WTC11 (cell line): ENCODE measurements around the gene C6orf120. TPM values are rescaled to one million over a fixed set of nuclear protein-coding genes. Genes with fewer than 3 reads are reported as not detected.

Source experiments
- ATAC-seq: fragments of 200-7000 bp; cut with Tn5 transposase; 2 replicates; pipeline ENCODE4 v1.10.0; 2021; ENCODE audit warnings: mild to moderate bottlenecking, moderate library complexity
- CTCF ChIA-PET: fragments of 300-600 bp; sonication (Branson Sonifier 250); formaldehyde crosslinking; loops from one replicate; lab custom pipeline; 2021; ENCODE audit warnings: antibody characterized with exemption; lab: Charles Lee
- POLR2A ChIA-PET: fragments of 350-600 bp; sonication (Branson Sonifier 250); formaldehyde crosslinking; loops from one replicate; lab custom pipeline; 2021; ENCODE audit warnings: antibody characterized with exemption; lab: Charles Lee
- DNase-seq: peaks from one replicate; pipeline ENCODE4 v3.0.0; 2021; ENCODE audit warnings: low spot score
- H3K27ac Mint-ChIP-seq: 2 replicates; pipeline ENCODE4 v1.8.0; 2021; ENCODE audit warnings: mixed read lengths
- H3K27me3 Mint-ChIP-seq: 2 replicates; pipeline ENCODE4 v1.8.0; 2021; ENCODE audit warnings: low read depth, mild to moderate bottlenecking, moderate library complexity, mixed read lengths
- H3K36me3 Mint-ChIP-seq: 2 replicates; pipeline ENCODE4 v1.8.0; 2021; ENCODE audit warnings: mixed read lengths
- H3K4me1 Mint-ChIP-seq: 2 replicates; pipeline ENCODE4 v1.8.0; 2022; ENCODE audit warnings: mixed read lengths
- H3K4me3 Mint-ChIP-seq: 2 replicates; pipeline ENCODE4 v1.8.0; 2021; ENCODE audit warnings: mild to moderate bottlenecking, moderate library complexity, mixed read lengths
- H3K9me3 Mint-ChIP-seq: 2 replicates; pipeline ENCODE4 v1.8.0; 2021; ENCODE audit warnings: mixed read lengths
- AR ChIP-seq: fragments of 250-450 bp; sonication (Bioruptor Pico); IDR thresholded peaks from 2 replicates; pipeline ENCODE4 v1.9.0; 2021; ENCODE audit warnings: mild to moderate bottlenecking
- ARID4B ChIP-seq: sonication (generic); formaldehyde crosslinking; IDR thresholded peaks from 2 replicates; pipeline ENCODE4 v1.8.0; 2023; ENCODE audit warnings: missing genetic modification reagents, mild to moderate bottlenecking, borderline replicate concordance
- ATF1 ChIP-seq: sonication (generic); formaldehyde crosslinking; IDR thresholded peaks from 2 replicates; pipeline ENCODE4 v1.8.1; 2023; ENCODE audit warnings: mild to moderate bottlenecking, moderate library complexity, missing genetic modification reagents
- E2F1 ChIP-seq: sonication (generic); formaldehyde crosslinking; IDR thresholded peaks from 2 replicates; pipeline ENCODE4 v1.8.0; 2022; ENCODE audit warnings: mild to moderate bottlenecking, missing genetic modification reagents
- ETV6 ChIP-seq: sonication (generic); formaldehyde crosslinking; IDR thresholded peaks from 2 replicates; pipeline ENCODE4 v1.8.1; 2022; ENCODE audit warnings: mild to moderate bottlenecking, missing genetic modification reagents
- FOXP4 ChIP-seq: sonication (generic); formaldehyde crosslinking; IDR thresholded peaks from 2 replicates; pipeline ENCODE4 v1.8.0; 2022; ENCODE audit warnings: mild to moderate bottlenecking, missing genetic modification reagents
- HMGA2 ChIP-seq: fragments of 250-450 bp; sonication (Bioruptor Pico); IDR thresholded peaks from 2 replicates; pipeline ENCODE4 v1.4.0; 2021; ENCODE audit warnings: mild to moderate bottlenecking, moderate library complexity
- JUN ChIP-seq: sonication (generic); formaldehyde crosslinking; IDR thresholded peaks from 2 replicates; pipeline ENCODE4 v1.8.0; 2023; ENCODE audit warnings: mild to moderate bottlenecking, missing genetic modification reagents
- NFYB ChIP-seq: sonication (generic); formaldehyde crosslinking; conservative IDR thresholded peaks from 2 replicates; pipeline ENCODE4 v1.8.0; 2022; ENCODE audit warnings: low read depth, missing genetic modification reagents
- NR2C2 ChIP-seq: sonication (generic); formaldehyde crosslinking; IDR thresholded peaks from 2 replicates; pipeline ENCODE4 v1.8.0; 2022; ENCODE audit warnings: mild to moderate bottlenecking, missing genetic modification reagents
- PRDM15 ChIP-seq: sonication (generic); formaldehyde crosslinking; IDR thresholded peaks from 2 replicates; pipeline ENCODE4 v1.8.0; 2022; ENCODE audit warnings: missing genetic modification reagents
- RORB ChIP-seq: fragments of 250-450 bp; sonication (Bioruptor Pico); IDR thresholded peaks from 2 replicates; pipeline ENCODE4 v1.9.0; 2021; ENCODE audit warnings: mild to moderate bottlenecking
- TCF7 ChIP-seq: sonication (generic); formaldehyde crosslinking; IDR thresholded peaks from 2 replicates; pipeline ENCODE4 v1.8.0; 2022; ENCODE audit warnings: mild to moderate bottlenecking, low read depth, missing genetic modification reagents, moderate library complexity
- USF2 ChIP-seq: sonication (generic); formaldehyde crosslinking; IDR thresholded peaks from 2 replicates; pipeline ENCODE4 v1.8.1; 2023; ENCODE audit warnings: mild to moderate bottlenecking, missing genetic modification reagents, moderate library complexity
- ZBTB43 ChIP-seq: sonication (generic); formaldehyde crosslinking; IDR thresholded peaks from 2 replicates; pipeline ENCODE4 v1.8.1; 2023; ENCODE audit warnings: mild to moderate bottlenecking, missing genetic modification reagents
- ZNF219 ChIP-seq: sonication (generic); formaldehyde crosslinking; IDR thresholded peaks from 2 replicates; pipeline ENCODE4 v1.8.0; 2023; ENCODE audit warnings: missing genetic modification reagents, mild to moderate bottlenecking, borderline replicate concordance
- ZNF317 ChIP-seq: sonication (generic); formaldehyde crosslinking; IDR thresholded peaks from 2 replicates; pipeline ENCODE4 v1.8.1; 2023; ENCODE audit warnings: low read depth, mild to moderate bottlenecking, moderate library complexity, missing genetic modification reagents, borderline replicate concordance
- total RNA-seq: library from RNA; stranded (reverse); gene quantifications from 3 replicates; pipeline ENCODE4 v1.2.3, GENCODE V29; 2021

Gene C6orf120
- total RNA-seq, 1 experiment from 2014 or later, result 34.5 TPM

GRCh38 chr6:169652896-169653295 is 49.0 kb upstream of the C6orf120 start:
- no peak overlapping the region for H3K4me3 Mint-ChIP-seq
- TF ChIP-seq RORB (CRISPR knock-in tag) (no peak), NFYB (CRISPR knock-in tag) (no peak), FOXP4 (CRISPR knock-in tag) (no peak), E2F1 (CRISPR knock-in tag) (no peak), ZNF317 (CRISPR knock-in tag) (no peak), NR2C2 (CRISPR knock-in tag) (no peak), JUN (CRISPR knock-in tag) (no peak)
- TF ChIP-seq, all 79 proteins: peak for 0
- DNase-seq (no peak), ATAC-seq (no peak)
- no peak overlapping the region for H3K27ac Mint-ChIP-seq
- peaks cover 48% of the 10 kb centered on the region for H3K36me3 Mint-ChIP-seq
- peaks cover 11% of the 10 kb centered on the region for H3K9me3 Mint-ChIP-seq
- H3K4me1 Mint-ChIP-seq, result peaks cover 12% of the 10 kb centered on the region
- H3K27me3 Mint-ChIP-seq, result no peaks in the 10 kb centered on the region
- ChIA-PET POLR2A (no interaction called here), CTCF (no interaction called here)

- H3K9me3 Mint-ChIP-seq, result peaks cover 11% of the 10 kb centered on the region
- ATAC-seq (no peak), DNase-seq (no peak)
- H3K27ac Mint-ChIP-seq, result no peak overlapping the region
- H3K4me1 Mint-ChIP-seq, result peaks cover 16% of the 10 kb centered on the region
- ChIA-PET POLR2A (no interaction called here), CTCF (no interaction called here)
- peaks cover 52% of the 10 kb centered on the region for H3K36me3 Mint-ChIP-seq
- H3K27me3 Mint-ChIP-seq, result no peaks in the 10 kb centered on the region
- H3K4me3 Mint-ChIP-seq, result no peak overlapping the region
- TF ChIP-seq ETV6 (no peak), USF2 (CRISPR knock-in tag) (no peak), ARID4B (CRISPR knock-in tag) (no peak), PRDM15 (no peak), ZBTB43 (no peak), HMGA2 (CRISPR knock-in tag) (no peak), TCF7 (CRISPR knock-in tag) (no peak), AR (CRISPR knock-in tag) (no peak), ZNF219 (CRISPR knock-in tag) (no peak), E2F1 (CRISPR knock-in tag) (no peak), ATF1 (CRISPR knock-in tag) (no peak)
Observed at GRCh38 chr6:169653691-169654090, 48.2 kb upstream of the C6orf120 start.
